Esophagus mucosa (tissue), 1 donor: ENCODE results near the gene NFATC1. TPM values are rescaled to one million over a fixed set of nuclear protein-coding genes. Genes with fewer than 3 reads are reported as not detected.

ENCODE experiments used
- ATAC-seq: fragments of 200-7000 bp; cut with Tn5 transposase; one replicate; pipeline ENCODE4 v1.9.1; 2020
- total RNA-seq: library from RNA; stranded (reverse); gene quantifications from one replicate; pipeline ENCODE4 v1.2.4, GENCODE V29; 2023
- donor health status: DM: yes; HTN: yes; CAD: no.

Gene NFATC1
- total RNA-seq, 1 donor from 2014 or later = 1.8 TPM

- ATAC-seq = no peak
Observed at GRCh38 chr18:79442508-79443221, 46.9 kb downstream of the NFATC1 start.

GRCh38 chr18:79445221-79445620 is 49.5 kb downstream of the NFATC1 start:
- ATAC-seq = no peak

GRCh38 chr18:79445696-79446561 is 50.2 kb downstream of the NFATC1 start:
- no peak for ATAC-seq

GRCh38 chr18:79446931-79447330 is 51.2 kb downstream of the NFATC1 start:
- no peak for ATAC-seq

- no peak for ATAC-seq
Observed at GRCh38 chr18:79447703-79448367, 52.1 kb downstream of the NFATC1 start.

- ATAC-seq = no peak
Observed at GRCh38 chr18:79448621-79449020, 52.9 kb downstream of the NFATC1 start.

GRCh38 chr18:79449551-79450288 is 54.0 kb downstream of the NFATC1 start:
- no peak for ATAC-seq

- ATAC-seq = no peak
Observed at GRCh38 chr18:79450289-79451080, 54.8 kb downstream of the NFATC1 start.

- ATAC-seq = no peak
Observed at GRCh38 chr18:79451237-79452125, 55.8 kb downstream of the NFATC1 start.

GRCh38 chr18:79452190-79452990 is 56.7 kb downstream of the NFATC1 start:
- ATAC-seq = no peak

- no peak for ATAC-seq
Observed at GRCh38 chr18:79452991-79453645, 57.4 kb downstream of the NFATC1 start.

GRCh38 chr18:79453816-79454735 is 58.3 kb downstream of the NFATC1 start:
- ATAC-seq = peak; percentile 36

GRCh38 chr18:79455261-79455660 is 59.5 kb downstream of the NFATC1 start:
- ATAC-seq = no peak

- ATAC-seq = no peak
Observed at GRCh38 chr18:79456105-79456980, 60.6 kb downstream of the NFATC1 start.

GRCh38 chr18:79457239-79457638 is 61.5 kb downstream of the NFATC1 start:
- no peak for ATAC-seq

- ATAC-seq = no peak
Observed at GRCh38 chr18:79457652-79458051, 61.9 kb downstream of the NFATC1 start.
